SU-DHL-6 (cell line): ENCODE measurements around the gene PTPRG.

Source experiments
- CTCF ChIP-seq: fragments of 200-600 bp; sonication (generic); IDR thresholded peaks from one replicate; pipeline ENCODE4 v1.5.1; 2017; ENCODE audit warnings: antibody characterized with exemption, mild to moderate bottlenecking, low read length, moderate library complexity; ENCODE audit not compliant: insufficient read depth, poor library complexity, severe bottlenecking
- EZH2phosphoT487 ChIP-seq: fragments of 200-600 bp; sonication (generic), shearing (Covaris generic); conservative IDR thresholded peaks from 2 replicates; pipeline ENCODE4 v1.6.1; 2018; ENCODE audit warnings: mild to moderate bottlenecking, antibody characterized with exemption, low read length, moderate library complexity, mixed read lengths

- TF ChIP-seq CTCF (no peak), EZH2phosphoT487 (no peak)
Observed at GRCh38 chr3:61679026-61679425, 117.7 kb downstream of the PTPRG start.
